Stomach (tissue), 4 donors: ENCODE results near the gene STARD8.

Source experiments
- EP300 ChIP-seq: sonication (generic); formaldehyde crosslinking; IDR thresholded peaks from one replicate; pipeline ENCODE4 v1.6.1; 2017; ENCODE audit warnings: antibody characterized with exemption
- POLR2A ChIP-seq, 4 donors: fragments of 450-650 bp; IDR thresholded peaks; one replicate each; pipeline ENCODE4 v1.6.1; 2016; ENCODE audit warnings: antibody characterized with exemption in 4 of 4, control low read depth in 2 of 4, mild to moderate bottlenecking in 1 of 4, moderate library complexity in 1 of 4
- TF ChIP-seq, protein P1 (sequence below), 7 experiments: fragments of 450-650 bp in 4 of 7; fragments of 200-600 bp in 3 of 7; sonication (generic) in 3 of 7; IDR thresholded peaks; one replicate each; pipeline ENCODE4 v1.5.1; 2016 to 2019; ENCODE audit warnings: antibody characterized with exemption in 7 of 7, control low read depth in 2 of 7, mild to moderate bottlenecking in 1 of 7

DNA sequence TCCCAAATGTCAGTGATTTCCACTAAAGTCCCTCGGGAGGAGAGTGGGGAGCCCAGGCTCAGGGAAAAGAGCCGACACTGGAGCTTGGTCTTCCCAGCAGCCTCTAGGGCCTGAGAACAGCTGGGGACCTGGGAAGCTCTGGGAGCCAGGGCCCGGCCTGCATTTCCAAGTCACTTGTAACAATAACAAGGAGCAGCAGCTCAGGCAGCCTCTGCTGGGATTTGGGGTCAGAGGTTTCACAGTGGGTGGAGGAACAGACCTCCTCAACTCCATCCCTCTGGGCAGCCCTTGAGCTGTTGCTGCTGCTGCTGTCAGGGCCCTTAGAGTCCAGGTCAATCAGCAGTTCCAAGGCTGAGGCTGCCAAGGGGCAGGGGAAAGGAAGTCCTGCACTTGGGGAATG, 11.1 kb downstream of the STARD8 start:
- TF ChIP-seq POLR2A (IDR thresholded peaks at IDR 0.05) (no peak), EP300 (no peak)
- TF ChIP-seq, protein P1, sequence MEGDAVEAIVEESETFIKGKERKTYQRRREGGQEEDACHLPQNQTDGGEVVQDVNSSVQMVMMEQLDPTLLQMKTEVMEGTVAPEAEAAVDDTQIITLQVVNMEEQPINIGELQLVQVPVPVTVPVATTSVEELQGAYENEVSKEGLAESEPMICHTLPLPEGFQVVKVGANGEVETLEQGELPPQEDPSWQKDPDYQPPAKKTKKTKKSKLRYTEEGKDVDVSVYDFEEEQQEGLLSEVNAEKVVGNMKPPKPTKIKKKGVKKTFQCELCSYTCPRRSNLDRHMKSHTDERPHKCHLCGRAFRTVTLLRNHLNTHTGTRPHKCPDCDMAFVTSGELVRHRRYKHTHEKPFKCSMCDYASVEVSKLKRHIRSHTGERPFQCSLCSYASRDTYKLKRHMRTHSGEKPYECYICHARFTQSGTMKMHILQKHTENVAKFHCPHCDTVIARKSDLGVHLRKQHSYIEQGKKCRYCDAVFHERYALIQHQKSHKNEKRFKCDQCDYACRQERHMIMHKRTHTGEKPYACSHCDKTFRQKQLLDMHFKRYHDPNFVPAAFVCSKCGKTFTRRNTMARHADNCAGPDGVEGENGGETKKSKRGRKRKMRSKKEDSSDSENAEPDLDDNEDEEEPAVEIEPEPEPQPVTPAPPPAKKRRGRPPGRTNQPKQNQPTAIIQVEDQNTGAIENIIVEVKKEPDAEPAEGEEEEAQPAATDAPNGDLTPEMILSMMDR (IDR thresholded peaks at IDR 0.05) = no peak
